ENCODE measurements around the gene S100A3. TPM values are rescaled to one million over a fixed set of nuclear protein-coding genes. Genes with fewer than 3 reads are reported as not detected.

S100A3 gene
- total and polyA plus RNA-seq, 7 donors = 0.34 to 6.6 (median 1.1) TPM

DNA sequence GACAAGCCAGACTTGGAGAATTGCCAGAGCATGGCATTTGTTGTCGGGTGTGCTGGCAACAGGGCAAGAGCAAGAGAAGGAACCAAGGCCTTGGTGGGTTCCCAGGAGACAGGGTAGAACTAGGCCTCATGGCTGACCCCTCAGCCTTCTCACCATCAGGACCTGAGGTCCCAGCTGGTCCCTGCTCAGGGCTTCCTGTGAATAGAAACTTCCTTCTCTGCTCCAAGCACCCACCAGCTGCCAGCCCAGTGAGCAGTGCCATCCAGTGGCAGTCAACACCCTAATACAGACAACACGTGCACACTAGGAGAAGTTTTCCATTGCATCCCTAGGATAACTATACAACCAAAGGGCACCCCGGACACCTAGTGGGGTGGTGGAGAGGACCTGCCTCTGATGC, 36.0 kb downstream of the S100A3 start:
- TF ChIP-seq, protein P1, sequence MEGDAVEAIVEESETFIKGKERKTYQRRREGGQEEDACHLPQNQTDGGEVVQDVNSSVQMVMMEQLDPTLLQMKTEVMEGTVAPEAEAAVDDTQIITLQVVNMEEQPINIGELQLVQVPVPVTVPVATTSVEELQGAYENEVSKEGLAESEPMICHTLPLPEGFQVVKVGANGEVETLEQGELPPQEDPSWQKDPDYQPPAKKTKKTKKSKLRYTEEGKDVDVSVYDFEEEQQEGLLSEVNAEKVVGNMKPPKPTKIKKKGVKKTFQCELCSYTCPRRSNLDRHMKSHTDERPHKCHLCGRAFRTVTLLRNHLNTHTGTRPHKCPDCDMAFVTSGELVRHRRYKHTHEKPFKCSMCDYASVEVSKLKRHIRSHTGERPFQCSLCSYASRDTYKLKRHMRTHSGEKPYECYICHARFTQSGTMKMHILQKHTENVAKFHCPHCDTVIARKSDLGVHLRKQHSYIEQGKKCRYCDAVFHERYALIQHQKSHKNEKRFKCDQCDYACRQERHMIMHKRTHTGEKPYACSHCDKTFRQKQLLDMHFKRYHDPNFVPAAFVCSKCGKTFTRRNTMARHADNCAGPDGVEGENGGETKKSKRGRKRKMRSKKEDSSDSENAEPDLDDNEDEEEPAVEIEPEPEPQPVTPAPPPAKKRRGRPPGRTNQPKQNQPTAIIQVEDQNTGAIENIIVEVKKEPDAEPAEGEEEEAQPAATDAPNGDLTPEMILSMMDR (IDR thresholded peaks at IDR 0.05) = no peak
- 43 to 47% (median 44%) methylated on average over 3 of the region's 3 CpGs for WGBS, 3 donors
- H3K9me3 ChIP-seq = no peaks in the 10 kb centered on the region
- H3K4me3 ChIP-seq = no peak overlapping the region
- H3K27me3 ChIP-seq (ENCODE audit: insufficient read depth in 3 of 3, low read length in 2 of 3) = no peaks in the 10 kb centered on the region
- intact Hi-C loops (cut with DNase I) = loop anchor here (5.0 to 10.0 kb wide), 2 partner anchors 104 to 232 kb away; partner anchors contain the start of gene S100A14 (in 2 of the 2)
- H3K4me1 ChIP-seq = peaks cover 4% of the 10 kb centered on the region
- DNase-seq = no peak
- H3K27ac ChIP-seq = no peak overlapping the region
- ATAC-seq = peak in 1 of 4 donors; percentile 11
- H3K36me3 ChIP-seq (ENCODE audit: insufficient read depth in 1 of 2, low read depth in 1 of 2) = no peaks in the 10 kb centered on the region

DNA sequence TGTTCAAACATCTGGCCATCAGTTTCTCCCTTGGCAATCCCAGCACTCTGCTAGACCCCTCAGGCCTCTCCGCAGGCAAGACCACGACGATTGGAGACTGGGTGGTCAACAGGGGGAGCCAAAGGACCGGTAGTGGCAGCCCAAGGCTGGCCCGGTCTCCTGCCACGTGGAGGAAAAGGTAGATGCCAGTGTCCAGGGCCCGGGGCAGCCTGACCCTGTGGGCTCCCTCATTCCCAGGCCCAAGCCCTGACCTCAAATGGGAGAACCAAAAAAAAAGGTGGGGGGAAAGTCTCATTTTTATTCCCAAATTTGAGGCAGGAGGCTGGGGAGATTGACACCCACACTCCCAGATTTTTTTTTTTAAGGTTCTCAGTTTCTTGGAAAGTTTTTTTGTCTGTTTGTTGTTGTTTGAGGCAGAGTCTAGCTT, 38.1 kb downstream of the S100A3 start:
- Histone ChIP-seq H3K4me3 (no peak overlapping the region), H3K27me3 (ENCODE audit: insufficient read depth in 3 of 3, low read length in 2 of 3) (no peaks in the 10 kb centered on the region), H3K4me1 (peaks cover 14% of the 10 kb centered on the region), H3K9me3 (no peaks in the 10 kb centered on the region), H3K27ac (no peak overlapping the region), H3K36me3 (ENCODE audit: insufficient read depth in 1 of 2, low read depth in 1 of 2) (no peaks in the 10 kb centered on the region)
- intact Hi-C loops (cut with DNase I) = loop anchor here (1.0 to 10.0 kb wide), 4 partner anchors 56 to 234 kb away; partner anchors contain the start of gene S100A14 (in 2 of the 2)
- peak; percentile 82 to 88 (median 85) for ATAC-seq
- TF ChIP-seq, protein P1 (IDR thresholded peaks at IDR 0.05) = peak; percentile 92
- DNase-seq = peak; percentile 82 to 89
- 0 to 1% (median 1%) methylated on average over 7 of the region's 7 CpGs for WGBS, 3 donors

DNA sequence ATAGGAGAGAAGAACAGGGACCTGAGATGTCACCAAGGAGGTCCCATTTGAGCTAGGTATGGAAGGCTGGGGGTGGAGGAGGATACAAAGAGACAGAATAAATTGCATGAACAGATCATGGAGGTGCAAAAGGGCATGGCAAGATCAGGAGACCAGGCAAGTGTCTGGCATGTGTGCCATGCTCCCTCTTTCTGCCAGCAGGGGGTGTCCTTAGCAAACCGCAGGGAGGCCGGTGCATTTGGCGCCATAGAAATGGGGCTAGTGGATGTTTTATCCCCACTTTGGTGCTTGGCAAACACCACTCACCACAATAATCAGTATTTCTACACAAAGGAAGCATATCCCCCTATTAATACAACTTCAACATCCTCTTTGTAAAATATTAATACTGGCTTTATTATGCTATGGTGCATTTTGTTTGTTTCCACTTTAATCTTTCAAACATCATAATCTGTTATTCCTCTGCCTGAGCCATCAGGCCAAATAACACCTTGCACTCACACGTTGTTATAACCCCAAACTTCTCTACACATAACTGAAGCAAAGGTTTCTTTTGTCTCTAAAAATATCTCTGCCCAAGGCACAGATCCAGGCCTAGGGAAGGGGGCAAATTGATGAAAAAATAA, 39.2 kb downstream of the S100A3 start:
- no peak overlapping the region for H3K4me3 ChIP-seq
- TF ChIP-seq, protein P1 (IDR thresholded peaks at IDR 0.05) = peak; percentile 49
- intact Hi-C loops (cut with DNase I) = loop anchor here (2.0 to 10.0 kb wide), 5 partner anchors 57 to 927 kb away; partner anchors contain the start of gene S100A14 (in 2 of the 2)

DNA sequence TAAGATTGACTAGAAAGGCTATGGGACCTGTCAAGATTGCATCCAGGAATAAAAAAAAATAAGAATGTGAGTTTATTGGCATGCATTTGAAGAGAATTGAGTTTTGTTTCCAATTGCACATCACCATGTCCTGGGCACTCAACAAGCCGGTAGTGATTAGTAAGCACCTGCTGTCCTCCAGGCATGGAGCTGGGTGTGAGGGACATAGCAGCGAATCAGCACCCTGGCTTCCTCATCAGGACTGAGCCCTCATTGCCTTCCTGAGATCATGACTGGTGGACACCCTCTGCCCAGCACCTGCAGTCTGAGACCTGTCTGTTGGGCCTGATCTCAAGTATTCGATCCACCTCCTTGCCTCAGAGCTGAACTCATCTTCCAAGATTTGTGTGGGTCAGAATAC, 40.0 kb downstream of the S100A3 start:
- Histone ChIP-seq H3K4me1 (peaks cover 14% of the 10 kb centered on the region), H3K36me3 (ENCODE audit: insufficient read depth in 1 of 2, low read depth in 1 of 2) (no peaks in the 10 kb centered on the region), H3K9me3 (no peaks in the 10 kb centered on the region), H3K4me3 (no peak overlapping the region), H3K27ac (no peak overlapping the region), H3K27me3 (ENCODE audit: insufficient read depth in 3 of 3, low read length in 2 of 3) (no peaks in the 10 kb centered on the region)
- WGBS, 3 donors = 88 to 89% (median 88%) methylated on average over 3 of the region's 3 CpGs
- intact Hi-C loops (cut with DNase I) = loop anchor here in 1 of 2 donors (5.0 kb wide), 2 partner anchors 238 to 928 kb away; no protein-coding TSS in a partner anchor
- TF ChIP-seq, protein P1 (IDR thresholded peaks at IDR 0.05) = no peak
- ATAC-seq (no peak), DNase-seq (no peak)

More for the DNA sequence above, 39.2 kb downstream of the S100A3 start:
- Histone ChIP-seq H3K4me1 (peaks cover 14% of the 10 kb centered on the region), H3K27me3 (ENCODE audit: insufficient read depth in 3 of 3, low read length in 2 of 3) (no peaks in the 10 kb centered on the region), H3K27ac (no peak overlapping the region), H3K36me3 (ENCODE audit: insufficient read depth in 1 of 2, low read depth in 1 of 2) (no peaks in the 10 kb centered on the region), H3K9me3 (no peaks in the 10 kb centered on the region)
- DNase-seq (peak in 1 of 2 donors; percentile 63), ATAC-seq (peak in 1 of 4 donors; percentile 33)
- 66 to 76% (median 71%) methylated on average over 4 of the region's 4 CpGs for WGBS, 3 donors

Data from psoas muscle (tissue), 8 donors.